GM23338 (cell line): ENCODE results near the gene SAA1. TPM values are rescaled to one million over a fixed set of nuclear protein-coding genes. Genes with fewer than 3 reads are reported as not detected.

ENCODE experiments used
- ATAC-seq: fragments of 200-7000 bp; cut with Tn5 transposase; 3 replicates; pipeline ENCODE4 v1.9.1; 2020
- DNase-seq: peaks from one replicate; pipeline ENCODE4 v3.0.0-alpha.2; 2015; ENCODE audit warnings: low spot score
- H2AFZ ChIP-seq: fragments of 200-600 bp; sonication (generic); 2 replicates; pipeline ENCODE4 v1.8.0; 2016; ENCODE audit warnings: antibody characterized with exemption, mild to moderate bottlenecking, moderate library complexity
- H3F3A ChIP-seq: fragments of 200-600 bp; sonication (generic); replicated peaks from 2 replicates; pipeline ENCODE4 v1.8.0; 2017; ENCODE audit warnings: antibody characterized with exemption, mixed run types, low read depth
- H3K27ac ChIP-seq: fragments of 200-600 bp; sonication (generic); 2 replicates; pipeline ENCODE4 v1.6.1; 2016; ENCODE audit warnings: low read depth
- H3K27me3 ChIP-seq: fragments of 200-600 bp; sonication (generic); 2 replicates; pipeline ENCODE4 v1.8.0; 2016; ENCODE audit warnings: mild to moderate bottlenecking, mixed run types, moderate library complexity; ENCODE audit not compliant: insufficient read depth
- H3K36me3 ChIP-seq: fragments of 200-600 bp; sonication (generic); 2 replicates; pipeline ENCODE4 v1.8.0; 2016; ENCODE audit warnings: mild to moderate bottlenecking; ENCODE audit not compliant: insufficient read depth
- H3K4me1 ChIP-seq: fragments of 200-600 bp; sonication (generic); 2 replicates; pipeline ENCODE4 v1.8.0; 2016; ENCODE audit warnings: mild to moderate bottlenecking, moderate library complexity; ENCODE audit not compliant: insufficient read depth
- H3K4me2 ChIP-seq: fragments of 200-600 bp; sonication (generic); 2 replicates; pipeline ENCODE4 v1.7.1; 2017; ENCODE audit warnings: mixed run types
- H3K4me3 ChIP-seq: fragments of 200-600 bp; sonication (generic); 2 replicates; pipeline ENCODE4 v1.6.1; 2016; ENCODE audit warnings: mixed run types
- H3K79me2 ChIP-seq: fragments of 200-600 bp; sonication (generic); replicated peaks from 2 replicates; pipeline ENCODE4 v1.8.0; 2017; ENCODE audit warnings: mild to moderate bottlenecking; ENCODE audit not compliant: insufficient read depth
- H3K9me2 ChIP-seq: fragments of 200-600 bp; sonication (generic); 2 replicates; pipeline ENCODE4 v1.8.0; 2017; ENCODE audit not compliant: insufficient read depth
- H4K20me1 ChIP-seq: fragments of 200-600 bp; sonication (generic); replicated peaks from 2 replicates; pipeline ENCODE4 v1.8.0; 2017; ENCODE audit warnings: mild to moderate bottlenecking; ENCODE audit not compliant: insufficient read depth
- H3K27ac Mint-ChIP-seq: 2 replicates; pipeline ENCODE4 v1.8.0; 2020; ENCODE audit warnings: inconsistent platforms, mild to moderate bottlenecking, moderate library complexity, mixed read lengths
- H3K27me3 Mint-ChIP-seq: 3 replicates; pipeline ENCODE4 v1.8.0; 2022; ENCODE audit warnings: low read depth, mild to moderate bottlenecking, moderate library complexity, mixed read lengths, inconsistent platforms; ENCODE audit not compliant: insufficient read depth, poor library complexity
- H3K36me3 Mint-ChIP-seq: 3 replicates; pipeline ENCODE4 v1.8.0; 2021; ENCODE audit warnings: low read depth, mild to moderate bottlenecking, inconsistent platforms, moderate library complexity, mixed read lengths
- H3K4me1 Mint-ChIP-seq: 3 replicates; pipeline ENCODE4 v1.8.0; 2020; ENCODE audit warnings: mild to moderate bottlenecking, inconsistent platforms, mixed read lengths
- H3K4me3 Mint-ChIP-seq: 3 replicates; pipeline ENCODE4 v1.8.0; 2021; ENCODE audit warnings: moderate library complexity, mild to moderate bottlenecking, inconsistent platforms, mixed read lengths
- H3K9me3 Mint-ChIP-seq: 3 replicates; pipeline ENCODE4 v1.8.0; 2020; ENCODE audit warnings: moderate library complexity, mild to moderate bottlenecking, inconsistent platforms, mixed read lengths
- CREB1 ChIP-seq: fragments of 250-450 bp; sonication (Bioruptor Pico); IDR thresholded peaks from 2 replicates; pipeline ENCODE4 v1.5.0; 2020; ENCODE audit warnings: low read depth, mild to moderate bottlenecking, moderate library complexity
- EZH2 ChIP-seq: fragments of 200-600 bp; sonication (generic); IDR thresholded peaks from one replicate; pipeline ENCODE4 v1.8.0; 2017; ENCODE audit warnings: antibody characterized with exemption, mild to moderate bottlenecking, low read depth; ENCODE audit not compliant: unreplicated experiment
- EZH2phosphoT487 ChIP-seq: fragments of 200-600 bp; sonication (generic); IDR thresholded peaks from one replicate; pipeline ENCODE4 v1.8.1; 2018; ENCODE audit warnings: antibody characterized with exemption; ENCODE audit not compliant: unreplicated experiment
- JUNB ChIP-seq: IDR thresholded peaks from one replicate; pipeline ENCODE4 v1.6.1; 2016; ENCODE audit warnings: antibody characterized with exemption; ENCODE audit not compliant: unreplicated experiment
- NANOG ChIP-seq: IDR thresholded peaks from 2 replicates; pipeline ENCODE4 v1.6.1; 2016; ENCODE audit warnings: antibody characterized with exemption, borderline replicate concordance
- POLR2AphosphoS5 ChIP-seq: IDR thresholded peaks from 2 replicates; pipeline ENCODE4 v1.6.1; 2016; ENCODE audit warnings: antibody characterized with exemption, low read depth
- STAT1 ChIP-seq: IDR thresholded peaks from one replicate; pipeline ENCODE4 v1.6.1; 2016; ENCODE audit warnings: antibody characterized with exemption; ENCODE audit not compliant: unreplicated experiment
- ZNF114 ChIP-seq: fragments of 250-450 bp; sonication (Bioruptor Pico); IDR thresholded peaks from 2 replicates; pipeline ENCODE4 v1.5.0; 2020; ENCODE audit warnings: mild to moderate bottlenecking, moderate library complexity
- ZNF331 ChIP-seq: fragments of 250-450 bp; sonication (Bioruptor Pico); IDR thresholded peaks from 2 replicates; pipeline ENCODE4 v1.5.0; 2020; ENCODE audit warnings: low read depth, mild to moderate bottlenecking, moderate library complexity
- polyA plus RNA-seq: library from polyadenylated mRNA; unstranded; fragments of >200 nt; fragmentation: Nextera tagmentation; extraction: Ambion mirVana; gene quantifications from 2 replicates; pipeline ENCODE4 v1.2.1, GENCODE V29; 2016
- total RNA-seq: library from RNA; depleted of rRNA; stranded (reverse); fragments of >200 nt; shearing (Covaris generic); gene quantifications from 2 replicates; pipeline ENCODE4 v1.2.3, GENCODE V29; 2014
- TF ChIP-seq, protein P1 (sequence below): IDR thresholded peaks from one replicate; pipeline ENCODE4 v1.6.1; 2018; ENCODE audit warnings: antibody characterized with exemption; ENCODE audit not compliant: unreplicated experiment
- TF ChIP-seq, protein P2 (sequence below): IDR thresholded peaks from 2 replicates; pipeline ENCODE4 v1.6.1; 2016; ENCODE audit warnings: antibody characterized with exemption

The SAA1 gene
- total and polyA plus RNA-seq, 2 experiments from 2014 or later, result not detected

DNA sequence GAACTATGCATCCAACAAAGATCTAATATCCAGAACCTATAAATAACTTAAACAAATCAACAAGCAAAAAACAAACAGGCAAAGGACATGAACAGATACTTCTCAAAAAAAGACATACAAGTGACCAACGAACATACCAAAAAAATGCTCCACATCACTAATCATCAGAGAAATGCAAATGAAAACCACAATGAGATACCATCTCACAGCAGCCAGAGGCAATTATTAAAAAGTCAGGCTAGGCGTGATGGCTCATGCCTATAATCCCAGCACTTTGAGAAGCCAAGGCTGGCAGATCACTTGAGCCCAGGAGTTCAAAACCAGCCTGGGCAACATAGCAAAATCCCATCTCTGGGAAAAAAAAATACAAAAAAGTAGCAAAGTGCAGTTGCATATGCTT lies 40.2 kb upstream of the SAA1 start (continued):
- TF ChIP-seq, protein P1, sequence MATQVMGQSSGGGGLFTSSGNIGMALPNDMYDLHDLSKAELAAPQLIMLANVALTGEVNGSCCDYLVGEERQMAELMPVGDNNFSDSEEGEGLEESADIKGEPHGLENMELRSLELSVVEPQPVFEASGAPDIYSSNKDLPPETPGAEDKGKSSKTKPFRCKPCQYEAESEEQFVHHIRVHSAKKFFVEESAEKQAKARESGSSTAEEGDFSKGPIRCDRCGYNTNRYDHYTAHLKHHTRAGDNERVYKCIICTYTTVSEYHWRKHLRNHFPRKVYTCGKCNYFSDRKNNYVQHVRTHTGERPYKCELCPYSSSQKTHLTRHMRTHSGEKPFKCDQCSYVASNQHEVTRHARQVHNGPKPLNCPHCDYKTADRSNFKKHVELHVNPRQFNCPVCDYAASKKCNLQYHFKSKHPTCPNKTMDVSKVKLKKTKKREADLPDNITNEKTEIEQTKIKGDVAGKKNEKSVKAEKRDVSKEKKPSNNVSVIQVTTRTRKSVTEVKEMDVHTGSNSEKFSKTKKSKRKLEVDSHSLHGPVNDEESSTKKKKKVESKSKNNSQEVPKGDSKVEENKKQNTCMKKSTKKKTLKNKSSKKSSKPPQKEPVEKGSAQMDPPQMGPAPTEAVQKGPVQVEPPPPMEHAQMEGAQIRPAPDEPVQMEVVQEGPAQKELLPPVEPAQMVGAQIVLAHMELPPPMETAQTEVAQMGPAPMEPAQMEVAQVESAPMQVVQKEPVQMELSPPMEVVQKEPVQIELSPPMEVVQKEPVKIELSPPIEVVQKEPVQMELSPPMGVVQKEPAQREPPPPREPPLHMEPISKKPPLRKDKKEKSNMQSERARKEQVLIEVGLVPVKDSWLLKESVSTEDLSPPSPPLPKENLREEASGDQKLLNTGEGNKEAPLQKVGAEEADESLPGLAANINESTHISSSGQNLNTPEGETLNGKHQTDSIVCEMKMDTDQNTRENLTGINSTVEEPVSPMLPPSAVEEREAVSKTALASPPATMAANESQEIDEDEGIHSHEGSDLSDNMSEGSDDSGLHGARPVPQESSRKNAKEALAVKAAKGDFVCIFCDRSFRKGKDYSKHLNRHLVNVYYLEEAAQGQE, result no peak
- TF ChIP-seq ZNF114 (CRISPR knock-in tag), result no peak
- TF ChIP-seq ZNF331 (CRISPR knock-in tag), result no peak
- TF ChIP-seq EZH2, result no peak
- no peak for TF ChIP-seq POLR2AphosphoS5
- TF ChIP-seq CREB1 (CRISPR knock-in tag), result no peak
- TF ChIP-seq STAT1, result no peak

DNA sequence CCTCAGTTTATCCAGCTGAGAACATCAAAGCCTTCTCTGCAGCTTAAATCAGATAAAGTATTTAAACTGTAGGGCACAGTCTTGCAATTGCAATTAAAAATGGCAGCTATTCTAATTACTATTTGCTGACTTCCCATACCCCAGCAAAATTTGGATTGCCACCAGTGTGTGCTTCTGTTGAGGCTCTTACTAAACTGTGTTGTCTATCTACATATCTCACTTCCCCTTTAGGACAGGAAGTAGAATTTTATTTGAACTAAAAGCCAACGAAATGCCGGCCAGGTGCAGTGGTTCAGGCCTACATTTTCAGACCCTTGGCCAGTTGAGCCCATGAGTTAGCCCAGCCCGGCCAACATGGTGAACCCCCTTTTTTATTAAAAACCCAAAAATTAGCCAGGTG lies 36.6 kb upstream of the SAA1 start:
- H3K27ac ChIP-seq, result no peak overlapping the region
- H3K27me3 Mint-ChIP-seq, result peaks cover 6% of the 10 kb centered on the region
- H3K4me3 ChIP-seq, result no peak overlapping the region
- H3K4me3 Mint-ChIP-seq, result no peak overlapping the region
- H3K9me2 ChIP-seq, result no peaks in the 10 kb centered on the region
- H3K4me1 Mint-ChIP-seq, result no peaks in the 10 kb centered on the region
- no peaks in the 10 kb centered on the region for H3K36me3 Mint-ChIP-seq
- no peak overlapping the region for H3K4me2 ChIP-seq
- H3K79me2 ChIP-seq, result no peaks in the 10 kb centered on the region
- no peaks in the 10 kb centered on the region for H3K4me1 ChIP-seq
- DNase-seq, result no peak
- H3F3A ChIP-seq, result no peaks in the 10 kb centered on the region
- no peak overlapping the region for H2AFZ ChIP-seq
- H3K9me3 Mint-ChIP-seq, result no peaks in the 10 kb centered on the region
- H3K36me3 ChIP-seq, result no peaks in the 10 kb centered on the region
- no peak overlapping the region for H3K27ac Mint-ChIP-seq
- no peaks in the 10 kb centered on the region for H3K27me3 ChIP-seq
- no peaks in the 10 kb centered on the region for H4K20me1 ChIP-seq
- ATAC-seq, result no peak
- TF ChIP-seq, protein P1, result no peak
- TF ChIP-seq NANOG (no peak), ZNF114 (CRISPR knock-in tag) (no peak), JUNB (no peak), POLR2AphosphoS5 (no peak), EZH2 (no peak), CREB1 (CRISPR knock-in tag) (no peak), EZH2phosphoT487 (no peak), STAT1 (no peak)
- TF ChIP-seq, protein P2, sequence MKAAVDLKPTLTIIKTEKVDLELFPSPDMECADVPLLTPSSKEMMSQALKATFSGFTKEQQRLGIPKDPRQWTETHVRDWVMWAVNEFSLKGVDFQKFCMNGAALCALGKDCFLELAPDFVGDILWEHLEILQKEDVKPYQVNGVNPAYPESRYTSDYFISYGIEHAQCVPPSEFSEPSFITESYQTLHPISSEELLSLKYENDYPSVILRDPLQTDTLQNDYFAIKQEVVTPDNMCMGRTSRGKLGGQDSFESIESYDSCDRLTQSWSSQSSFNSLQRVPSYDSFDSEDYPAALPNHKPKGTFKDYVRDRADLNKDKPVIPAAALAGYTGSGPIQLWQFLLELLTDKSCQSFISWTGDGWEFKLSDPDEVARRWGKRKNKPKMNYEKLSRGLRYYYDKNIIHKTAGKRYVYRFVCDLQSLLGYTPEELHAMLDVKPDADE, result no peak
